NOMO-1 (cell line): Measurements from ENCODE around the gene NEU2.

Experiments
- DNase-seq, 2 experiments: peaks; one replicate each; lab custom pipeline; 2025; ENCODE audit not compliant: unreplicated experiment in 2 of 2; lab: John Stamatoyannopoulos, UW

Gene NEU2

DNA sequence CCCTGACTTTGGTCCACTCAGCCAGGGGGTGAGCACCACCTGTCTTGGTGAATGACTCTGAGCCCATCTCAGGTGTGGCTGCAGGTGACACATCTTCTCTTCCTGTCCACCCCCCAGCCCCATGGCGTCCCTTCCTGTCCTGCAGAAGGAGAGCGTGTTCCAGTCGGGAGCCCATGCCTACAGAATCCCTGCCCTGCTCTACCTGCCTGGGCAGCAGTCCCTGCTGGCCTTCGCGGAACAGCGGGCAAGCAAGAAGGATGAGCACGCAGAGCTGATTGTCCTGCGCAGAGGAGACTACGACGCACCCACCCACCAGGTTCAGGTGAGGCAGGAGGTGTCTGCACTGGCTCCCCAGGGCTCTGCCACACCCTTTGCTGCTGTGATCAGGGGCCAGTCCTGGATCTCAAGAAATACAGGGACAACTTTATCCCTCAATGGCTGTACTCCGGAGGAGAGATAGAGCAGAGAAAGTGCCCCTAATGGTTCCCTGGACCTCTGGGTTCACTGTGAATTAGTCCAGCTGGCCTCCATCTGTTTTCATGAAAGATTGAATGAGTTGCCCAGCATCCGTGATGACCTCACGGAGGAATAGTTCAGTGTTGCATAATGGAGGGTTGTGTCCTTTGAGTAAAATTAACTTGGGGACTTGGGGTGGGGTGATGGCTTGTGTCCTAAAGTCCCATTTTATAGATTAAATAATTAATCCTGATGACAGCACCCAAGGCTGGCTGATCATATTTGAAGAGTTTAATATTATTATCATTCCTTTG lies at the start of gene NEU2:
Gene NEU2, plus strand, starts transcription at position 122 of the 770 bp plus-strand sequence. Its CDS starts 0 bp downstream, at position 122.
- DNase-seq: no peak

DNA sequence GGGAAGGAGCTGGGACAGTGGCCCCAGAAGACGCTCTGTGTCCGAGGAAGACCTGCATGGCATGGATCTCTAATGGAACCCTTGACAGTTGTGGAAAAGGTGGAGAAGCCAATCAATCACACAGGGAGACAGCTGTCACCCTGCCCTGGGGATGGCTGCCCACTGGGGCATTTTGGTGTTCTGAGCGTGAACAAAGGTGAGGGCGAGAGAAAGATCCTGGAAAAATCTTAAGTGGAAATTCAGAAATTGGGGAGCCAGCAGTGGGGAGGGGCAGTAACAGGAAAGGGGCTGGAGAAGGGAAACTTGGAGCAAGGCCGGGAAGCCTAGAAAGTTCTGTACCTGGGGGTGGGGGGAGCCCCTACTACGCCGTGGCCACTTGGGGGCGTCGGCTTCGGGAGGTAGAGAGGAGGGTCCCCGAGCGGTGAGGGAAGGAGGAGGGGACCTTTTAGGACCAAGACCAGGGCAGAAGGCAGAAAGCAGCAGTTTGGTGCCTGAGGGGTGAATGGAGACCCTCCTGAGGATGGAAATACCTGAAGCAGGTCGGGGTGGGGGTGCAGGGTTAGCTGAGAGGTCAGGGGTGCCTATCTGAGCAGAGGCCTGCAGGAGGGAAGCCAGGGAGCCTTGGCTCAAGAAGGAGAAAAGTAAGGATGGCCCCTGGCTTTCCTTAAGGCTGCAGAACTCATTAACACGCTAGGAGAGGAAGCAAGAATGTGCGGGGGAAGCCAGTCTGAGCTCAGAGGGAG lies 49.4 kb upstream of the NEU2 start:
- DNase-seq: no peak

DNA sequence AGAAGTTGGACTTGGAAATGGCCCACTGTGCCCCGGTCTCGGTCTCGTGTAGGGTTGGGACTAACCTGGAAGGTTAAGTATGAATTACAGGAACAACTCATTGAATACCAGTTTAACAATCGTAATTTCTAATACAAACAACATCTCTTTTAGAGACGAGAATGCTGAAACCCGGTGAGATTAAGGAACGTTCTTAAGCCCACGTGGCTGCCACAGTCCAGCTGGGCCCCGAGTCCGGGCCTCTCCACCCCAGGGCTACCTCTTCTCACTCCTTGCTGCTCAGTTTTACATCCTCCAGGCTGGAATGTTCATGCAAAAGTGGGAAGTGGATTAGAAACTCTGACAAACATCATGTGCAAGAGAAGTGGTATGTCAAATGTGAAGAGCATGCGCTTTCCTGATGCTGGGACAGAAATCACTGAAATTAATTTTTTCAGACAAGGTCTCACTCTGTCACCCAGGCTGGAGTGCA lies 48.8 kb upstream of the NEU2 start:
- DNase-seq: no peak

DNA sequence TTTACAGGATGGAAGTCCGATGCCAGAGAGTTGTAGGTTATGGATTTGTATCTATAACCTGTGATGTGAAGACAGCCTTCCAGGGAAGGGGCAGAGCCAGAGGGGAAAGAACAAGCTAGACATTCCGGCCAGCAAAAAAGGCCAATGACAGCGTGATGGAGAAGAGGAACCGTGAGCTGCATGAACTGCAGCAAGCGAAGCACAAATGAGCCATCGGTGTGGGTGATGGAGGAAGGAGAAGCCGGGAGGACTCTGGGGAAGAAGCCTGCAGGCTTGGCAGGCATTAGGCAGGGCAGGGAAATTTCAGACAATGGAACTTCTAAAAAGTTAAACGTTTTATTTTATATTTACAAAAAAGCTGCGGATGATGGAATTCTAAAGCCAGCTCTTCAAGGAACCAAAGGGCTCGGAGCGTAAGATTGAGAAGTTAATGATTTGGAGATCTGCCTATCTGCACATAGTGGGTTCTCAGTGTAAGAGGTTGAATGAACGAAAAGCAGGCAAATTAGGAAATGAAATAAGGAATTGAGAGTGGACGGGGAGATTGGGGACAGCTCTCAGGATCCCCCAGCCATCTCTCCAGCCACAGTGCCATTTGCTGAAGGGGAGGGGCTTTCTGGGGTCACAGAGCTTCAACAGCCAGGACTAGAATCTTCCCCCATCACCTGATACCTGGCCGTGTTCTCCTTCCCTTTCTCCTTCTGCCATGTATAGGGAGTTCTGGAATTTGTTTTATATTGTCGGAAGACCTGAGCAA lies 47.8 kb upstream of the NEU2 start:
- no peak for DNase-seq

DNA sequence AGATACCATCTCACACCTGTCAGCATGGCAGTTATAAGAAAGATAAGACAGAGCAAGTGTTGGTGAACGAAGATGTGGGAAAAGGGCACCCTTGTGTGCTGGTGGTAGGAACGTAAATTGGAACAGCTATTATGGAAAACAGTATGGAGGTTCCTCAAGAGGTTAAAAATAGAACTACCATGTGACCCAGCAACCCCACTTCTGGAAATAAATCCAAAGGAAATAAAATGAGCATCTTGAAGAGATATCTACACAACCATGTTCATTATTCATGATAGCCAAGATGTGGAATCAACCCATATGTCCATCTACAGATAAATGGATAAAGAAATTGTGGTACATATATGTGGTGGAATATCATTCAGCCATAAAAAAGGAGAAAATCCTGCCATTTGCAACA lies 46.3 kb upstream of the NEU2 start:
- DNase-seq: no peak

DNA sequence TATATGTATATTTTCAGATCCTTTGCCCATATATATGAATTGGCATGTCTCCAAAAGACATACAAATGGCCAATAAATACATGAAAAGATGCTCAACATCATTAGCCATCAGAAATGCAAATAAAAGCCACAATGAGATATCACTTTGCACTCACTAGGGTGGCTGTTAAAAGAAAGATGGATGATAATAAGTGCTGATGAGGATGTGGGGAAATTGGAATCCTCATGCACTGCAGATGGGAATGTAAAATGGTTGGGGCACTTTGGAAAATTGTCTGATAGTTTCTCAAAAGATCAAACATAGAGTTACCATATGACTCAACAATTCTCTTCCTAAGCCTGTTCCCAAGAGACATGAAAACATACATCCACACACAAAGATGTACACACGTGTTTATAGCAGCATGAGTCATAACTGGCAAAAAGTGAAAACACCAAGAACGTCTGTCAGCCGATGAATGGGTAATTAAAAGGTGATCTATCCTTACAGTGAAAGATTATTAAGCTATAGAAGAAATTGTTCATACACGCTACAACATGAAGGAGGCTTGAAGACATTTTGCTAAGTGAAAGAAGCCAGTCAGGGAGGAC lies 39.1 kb upstream of the NEU2 start:
- DNase-seq: no peak

DNA sequence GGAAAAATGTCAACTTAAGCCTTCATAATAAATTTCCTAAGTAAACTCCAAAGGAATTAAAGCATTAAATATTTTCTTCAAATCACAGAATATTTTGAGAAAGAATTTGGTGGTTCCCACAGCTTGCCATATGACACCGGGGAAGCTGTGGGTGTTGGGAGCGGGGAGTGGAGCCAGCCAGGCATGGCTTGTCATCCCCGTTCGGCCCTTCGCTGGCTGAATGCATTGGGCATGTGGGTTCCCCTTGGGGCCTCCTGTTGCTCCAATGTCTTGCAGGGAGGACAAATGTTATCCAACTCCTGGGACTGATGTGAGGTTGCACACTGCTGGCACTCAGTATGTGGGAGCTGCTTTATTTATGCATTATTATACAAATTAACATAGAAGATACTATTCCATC lies 38.0 kb upstream of the NEU2 start:
- no peak for DNase-seq

DNA sequence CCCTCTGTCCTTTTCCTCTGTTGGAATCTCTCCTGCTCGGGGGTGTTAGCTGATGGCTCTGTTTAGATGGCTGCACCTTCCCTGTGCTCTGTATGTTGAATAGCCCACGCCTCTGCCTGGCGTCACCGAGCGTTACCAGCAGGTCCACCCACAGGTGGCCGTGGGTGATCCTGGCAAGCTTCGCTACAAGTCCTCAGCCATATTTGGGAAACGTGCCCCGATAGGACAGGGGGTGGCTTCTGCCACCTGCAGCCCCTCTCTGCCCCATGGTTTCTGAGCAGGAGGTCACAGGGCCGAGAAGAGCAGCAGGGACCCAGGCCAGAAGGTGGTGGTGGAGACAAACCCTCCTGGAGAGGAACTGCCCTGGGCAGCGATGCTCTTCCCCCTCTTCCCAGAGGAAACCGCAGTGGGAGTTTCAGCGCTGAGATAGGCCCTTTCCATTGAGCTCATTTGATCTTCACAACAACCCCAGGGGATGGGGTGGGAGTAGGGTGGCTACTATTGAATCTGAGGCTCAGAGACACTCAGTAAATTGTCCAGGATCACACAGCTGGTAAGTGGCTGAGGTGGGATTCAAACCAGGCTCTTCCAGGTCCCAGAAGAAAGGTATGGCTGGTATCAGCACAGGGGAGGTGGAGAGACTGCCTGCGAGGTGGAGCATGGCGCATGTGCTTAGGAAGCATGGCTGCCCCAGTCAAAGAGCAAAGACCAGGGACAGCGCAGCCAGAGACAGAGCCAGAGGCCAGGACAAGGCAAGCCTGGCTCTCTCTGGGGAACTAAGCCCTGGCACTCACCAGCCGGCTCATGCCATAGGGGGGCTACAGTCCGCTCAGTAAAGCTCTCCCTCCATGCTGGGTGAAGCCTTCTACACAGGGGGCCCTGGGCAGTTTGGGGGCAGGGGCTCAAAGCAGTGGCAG lies 34.5 kb upstream of the NEU2 start:
- DNase-seq: no peak

DNA sequence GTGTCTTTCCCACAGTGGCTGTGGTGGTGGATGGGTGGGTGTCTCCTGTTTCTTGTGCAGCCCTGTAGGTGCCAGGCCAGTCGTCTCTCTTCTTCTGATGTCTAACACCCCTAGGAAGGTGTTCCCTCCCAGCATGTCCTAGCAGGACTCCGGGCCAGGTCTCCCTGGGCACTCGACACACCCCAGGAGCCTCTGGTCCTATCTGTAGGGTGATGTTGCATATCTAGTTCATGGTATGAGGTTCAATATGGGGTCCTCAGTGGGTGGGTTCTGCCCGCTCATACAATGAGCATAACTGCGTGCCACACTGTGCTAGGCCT lies 33.8 kb upstream of the NEU2 start:
- DNase-seq: no peak

DNA sequence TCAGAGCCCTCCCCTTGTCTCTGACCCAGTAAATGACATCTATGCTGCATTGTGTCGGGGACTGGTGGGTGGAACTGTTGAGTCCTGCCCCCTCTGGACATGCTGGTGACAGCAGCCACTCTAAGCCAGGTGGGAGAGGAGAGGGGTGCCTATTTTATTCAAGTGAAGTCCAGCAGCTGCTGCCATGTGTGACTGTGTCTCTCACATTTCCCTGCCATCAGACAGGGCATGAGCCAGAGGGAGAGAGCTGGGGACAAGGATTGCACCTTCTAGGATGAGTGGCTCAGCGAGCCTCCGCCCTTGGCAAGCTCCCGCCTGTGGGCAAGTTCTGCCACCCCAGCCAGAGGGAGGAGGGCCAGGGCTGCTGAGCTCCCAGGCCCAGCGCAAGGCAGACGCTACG lies 33.1 kb upstream of the NEU2 start:
- DNase-seq: no peak

DNA sequence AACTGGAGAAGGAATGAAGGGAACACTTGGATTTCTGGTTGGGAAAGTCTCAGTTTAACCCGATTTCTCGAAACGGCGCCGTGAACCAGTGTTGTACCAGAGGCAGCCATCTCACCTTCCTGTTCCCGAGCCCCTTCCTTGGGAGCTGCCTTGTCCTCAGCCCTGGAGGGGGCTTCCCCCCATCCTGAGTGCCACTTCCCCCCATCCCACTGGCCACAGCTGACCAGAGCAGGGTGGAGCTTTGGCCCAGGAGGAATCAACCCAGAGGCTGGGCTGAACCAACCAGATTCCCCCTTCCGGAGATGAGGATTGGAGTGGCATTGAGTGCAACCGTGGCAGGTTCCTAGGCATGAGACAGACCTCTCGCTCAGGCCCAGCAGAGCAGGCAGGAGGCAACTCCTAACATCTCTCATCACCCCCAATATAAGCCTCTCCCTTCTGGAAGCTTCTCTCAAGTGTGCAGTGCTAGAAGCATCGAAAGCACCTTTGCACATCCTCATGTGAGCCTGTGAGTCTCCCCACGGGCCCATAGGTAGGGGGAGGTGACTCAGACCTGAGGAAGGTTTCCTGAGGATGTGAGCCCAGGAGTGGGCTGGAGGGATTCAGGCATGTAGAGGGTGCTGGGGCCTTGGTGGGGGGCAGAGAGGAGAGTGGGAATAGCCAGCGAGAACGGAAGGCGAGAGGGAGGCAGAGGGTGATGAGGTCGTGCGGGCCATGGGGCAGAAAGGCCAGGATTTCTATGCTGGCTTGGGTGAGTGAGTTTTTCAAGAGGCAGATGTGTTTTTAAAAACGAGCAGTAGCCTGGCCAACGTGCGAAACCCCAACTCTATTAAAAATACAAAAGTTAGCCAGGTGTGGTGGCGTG lies 31.4 kb upstream of the NEU2 start:
- DNase-seq: no peak

DNA sequence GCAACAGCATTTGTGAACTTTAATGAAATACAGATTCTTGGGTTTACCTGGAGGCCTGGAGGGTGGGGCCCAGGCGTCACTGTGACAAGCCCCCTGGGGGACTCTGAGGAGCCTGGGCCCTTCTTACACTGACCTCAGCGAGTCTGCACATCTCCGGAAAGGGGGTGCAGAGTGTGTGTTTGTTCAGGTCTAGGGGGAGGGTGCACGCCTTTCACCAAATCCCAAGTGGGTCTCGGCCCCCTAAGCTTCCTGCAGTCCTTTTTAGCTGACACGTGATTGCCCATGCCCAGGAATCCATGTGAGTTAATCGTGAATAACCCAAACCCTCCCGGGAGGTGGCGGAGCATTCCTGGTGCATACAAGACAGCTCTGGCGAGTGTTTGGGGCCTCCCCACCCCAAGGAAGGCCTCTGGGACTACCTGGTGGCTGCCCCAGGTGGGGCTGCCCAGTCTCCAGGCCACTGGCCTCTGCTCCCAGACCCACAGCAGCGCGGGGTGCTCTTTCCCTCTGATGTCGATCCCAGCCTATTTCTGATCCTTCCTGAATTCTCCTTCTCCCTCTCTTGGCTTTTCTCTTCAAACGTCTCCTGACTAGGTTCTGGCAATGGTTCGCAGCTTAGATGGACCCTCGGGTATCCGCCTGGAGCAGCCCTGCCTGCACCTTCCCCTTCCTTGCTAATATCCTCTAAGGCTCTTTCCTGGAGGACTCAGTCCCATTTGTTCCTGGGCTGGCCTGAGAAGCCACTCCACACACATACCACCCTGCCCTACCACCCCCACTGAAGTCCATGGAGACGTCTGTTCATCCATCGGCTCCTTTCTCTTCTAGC lies 29.4 kb upstream of the NEU2 start:
- DNase-seq: no peak

DNA sequence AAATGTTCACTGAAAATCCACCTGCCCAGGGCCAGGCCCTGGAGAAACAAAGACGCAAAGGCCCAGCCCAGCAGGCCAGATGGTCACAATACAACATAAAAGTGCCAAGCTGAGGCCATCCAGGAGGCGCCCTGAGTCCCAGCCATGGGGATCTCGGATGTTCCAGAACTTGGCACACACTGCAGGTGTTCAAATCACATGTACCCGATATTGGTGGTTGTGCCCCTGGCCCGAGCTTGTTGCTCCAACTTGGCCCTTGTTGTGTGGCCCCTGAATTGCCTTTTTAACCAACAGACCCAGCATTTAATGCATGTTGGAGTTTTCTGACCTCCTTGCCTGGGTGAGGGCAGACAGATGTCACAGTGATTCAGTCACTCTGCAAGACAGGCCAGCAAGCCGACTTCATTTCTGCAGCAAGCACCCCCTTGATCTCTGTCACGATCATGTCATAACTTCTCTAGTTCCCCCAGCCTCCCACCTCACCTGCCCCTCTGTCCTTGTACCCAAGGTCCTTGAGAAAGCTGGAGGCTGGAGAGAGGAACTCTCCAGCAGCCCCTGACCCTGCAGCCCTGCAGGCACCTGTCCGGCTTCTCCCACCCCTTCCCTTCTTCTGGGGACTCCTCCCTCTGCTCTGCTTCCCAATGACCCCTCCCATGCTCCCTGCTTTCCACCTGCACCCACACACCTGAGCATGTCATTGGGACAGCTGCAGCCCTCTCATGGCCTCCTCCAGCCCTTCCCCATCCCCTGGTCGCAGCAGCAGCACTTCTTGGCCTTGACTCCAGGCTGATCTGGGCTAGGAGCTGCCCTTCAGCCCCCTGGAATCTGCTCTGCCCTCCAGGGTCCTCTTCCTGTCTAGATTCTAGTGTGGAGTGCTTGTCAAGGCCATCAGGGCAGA lies 28.6 kb upstream of the NEU2 start:
- no peak for DNase-seq

DNA sequence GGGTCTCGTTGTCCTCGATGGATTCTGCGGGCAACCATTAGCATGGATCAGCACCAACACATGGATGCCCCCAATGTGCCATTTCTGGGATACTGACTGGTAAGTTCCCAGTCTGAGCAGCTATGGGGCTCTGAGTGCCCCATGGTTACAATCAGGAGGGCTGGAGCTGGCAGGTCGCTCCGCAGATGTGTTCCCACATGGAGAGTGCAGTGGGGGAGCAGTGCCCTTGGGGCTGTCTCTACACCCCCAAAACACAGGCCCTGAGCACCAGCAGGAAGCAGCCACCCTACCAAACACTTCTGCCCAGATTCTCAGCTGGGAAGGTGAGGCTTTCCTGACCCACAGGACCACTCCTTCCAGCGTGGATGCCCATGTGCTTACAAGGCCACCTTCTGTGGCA lies 27.4 kb upstream of the NEU2 start:
- no peak for DNase-seq

DNA sequence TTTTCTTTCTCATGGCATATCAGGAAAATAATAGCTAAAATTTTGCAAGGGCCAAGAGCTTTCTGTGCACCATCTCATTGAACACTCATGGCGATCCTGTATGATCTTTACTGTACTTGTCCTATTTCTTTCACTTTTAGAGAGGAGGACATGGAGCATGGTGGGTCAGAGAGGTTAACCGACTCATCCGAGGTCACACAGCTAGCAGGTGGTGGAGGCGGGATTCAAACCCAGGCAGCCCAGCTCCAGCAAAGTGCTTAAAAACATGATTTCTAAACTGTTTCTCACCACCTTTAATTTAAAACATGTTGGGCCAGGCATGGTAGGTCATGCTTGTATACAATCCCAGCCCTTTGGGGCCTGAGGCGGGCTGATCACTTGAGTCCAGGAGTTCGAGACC lies 25.8 kb upstream of the NEU2 start:
- DNase-seq: no peak

DNA sequence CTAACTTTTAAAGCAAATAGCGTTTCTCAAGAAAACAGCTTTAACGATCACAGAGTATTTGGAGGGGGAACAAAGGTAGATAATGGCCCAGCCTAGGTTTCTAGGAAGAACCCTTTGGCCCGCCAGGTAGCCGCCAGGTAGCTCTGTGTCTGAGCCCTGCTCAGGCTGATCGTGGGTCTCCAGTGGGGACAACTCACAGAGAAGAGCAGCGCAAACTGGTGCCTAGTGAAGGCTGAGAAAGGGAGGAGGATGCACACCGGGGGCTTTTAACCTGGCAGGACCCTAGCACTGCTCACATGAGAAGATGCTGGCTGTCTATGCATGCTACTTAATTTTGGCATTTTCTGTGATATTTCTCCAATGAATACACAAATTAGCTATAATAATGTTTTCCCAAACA lies 25.2 kb upstream of the NEU2 start:
- DNase-seq: no peak

DNA sequence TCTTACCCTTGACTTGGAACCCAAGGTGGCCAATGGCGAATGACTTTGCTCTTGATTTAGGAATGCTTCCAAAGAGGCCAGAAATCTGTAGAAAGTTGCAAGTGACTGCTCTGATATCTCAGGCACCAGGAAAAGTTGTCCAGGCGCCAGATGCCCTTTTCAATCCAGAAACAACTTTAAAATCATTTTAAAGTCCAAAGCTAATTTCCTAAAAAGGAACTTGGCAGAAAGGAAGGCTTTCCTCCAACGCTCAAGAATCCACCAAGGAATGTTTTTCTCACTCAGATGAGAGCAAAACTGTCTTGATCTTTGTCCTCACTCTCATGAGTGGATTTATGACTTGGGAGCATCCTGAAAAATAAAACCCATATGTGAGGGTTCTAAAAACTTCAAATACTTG lies 24.7 kb upstream of the NEU2 start:
- DNase-seq: no peak
